ENCODE data around the gene MAP3K9.

- TF ChIP-seq POLR2A (IDR thresholded peaks at IDR 0.05): no peak
- no peak for TF ChIP-seq CTCF (IDR thresholded peaks at IDR 0.05 in 8 of 11, conservative IDR thresholded peaks at IDR 0.05 in 3 of 11)
Observed at GRCh38 chr14:70754991-70755390, 54.3 kb downstream of the MAP3K9 start.
